GM18505 (cell line): ENCODE results near the gene DPEP2.

Experiments
- ATAC-seq: cut with Tn5 transposase; IDR thresholded peaks from one replicate; pipeline ENCODE4 v1.9.1; 2021; ENCODE audit not compliant: unreplicated experiment
- POLR2A ChIP-seq: IDR thresholded peaks from 4 replicates; pipeline ENCODE4 v1.6.1; 2011; ENCODE audit warnings: borderline replicate concordance; ENCODE audit not compliant: insufficient read depth, insufficient read length; ENCODE audit errors: extremely low read depth

The DPEP2 gene

GRCh38 chr16:67963662-67964321 is 35.5 kb downstream of the DPEP2 start:
- no peak for ATAC-seq

DNA sequence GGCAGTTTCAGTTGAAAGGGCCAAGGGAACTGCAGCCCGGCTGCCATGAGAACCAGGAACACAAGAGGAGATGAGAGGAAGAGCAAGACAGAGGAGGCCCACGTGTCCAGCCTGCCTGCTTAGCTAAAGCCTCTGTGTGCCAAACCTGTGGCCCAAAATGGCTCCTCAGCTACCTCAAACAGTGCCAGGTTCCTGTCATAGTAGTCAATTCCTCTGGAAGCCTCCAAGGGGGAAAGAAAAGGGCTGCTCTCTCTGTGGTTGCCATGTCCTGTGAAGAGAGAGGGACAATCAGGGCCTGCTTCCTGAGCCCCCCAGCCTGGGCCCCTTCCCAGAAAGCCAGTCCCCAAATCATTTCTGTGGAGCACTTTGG is 36.0 kb downstream of the DPEP2 start:
- no peak for TF ChIP-seq POLR2A
- ATAC-seq = no peak

More at GRCh38 chr16:67963662-67964321, 35.5 kb downstream of the DPEP2 start:
- TF ChIP-seq POLR2A = no peak

DNA sequence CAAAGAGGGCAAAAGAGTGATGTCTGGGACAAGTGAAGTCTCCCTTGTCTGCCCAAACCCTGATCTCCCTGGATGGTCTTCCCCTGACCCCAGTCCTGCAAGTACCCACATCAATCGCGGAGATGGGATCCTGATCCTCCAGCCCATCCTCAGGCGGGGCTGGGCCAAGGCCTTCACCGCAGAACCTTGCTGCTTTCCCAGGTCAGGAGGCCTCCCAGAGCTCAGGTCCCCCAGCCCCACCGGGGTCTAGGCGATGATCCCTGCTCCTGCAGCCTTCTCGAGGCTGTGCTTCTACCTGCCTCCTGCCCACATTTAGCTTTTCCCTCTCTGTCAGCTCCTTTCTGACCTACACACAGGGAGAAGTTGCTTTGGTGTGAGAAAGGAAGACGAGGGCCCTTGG is 37.1 kb downstream of the DPEP2 start:
- no peak for ATAC-seq
- no peak for TF ChIP-seq POLR2A

DNA sequence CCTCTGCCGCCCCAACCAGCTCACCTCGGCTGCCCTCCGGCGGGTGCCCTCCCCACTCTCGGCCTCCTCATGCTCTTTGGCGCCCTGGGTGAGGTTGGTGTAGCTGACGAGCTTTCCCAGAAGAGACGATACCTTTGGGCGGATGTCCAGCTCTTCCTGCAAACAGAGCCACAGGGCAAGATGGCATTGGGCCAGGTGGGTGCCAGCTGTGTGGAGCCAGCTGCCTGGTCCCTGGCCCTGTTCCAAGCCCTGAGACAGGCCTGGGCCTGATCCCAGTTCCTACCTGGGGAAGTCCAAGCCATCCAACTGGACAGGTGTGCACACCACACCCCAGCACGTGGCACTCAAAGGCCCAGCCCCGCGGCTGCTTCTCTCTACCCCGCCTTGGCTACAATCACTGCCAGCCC is 37.7 kb downstream of the DPEP2 start:
- ATAC-seq = no peak
- TF ChIP-seq POLR2A = no peak

- no peak for ATAC-seq
- no peak for TF ChIP-seq POLR2A
Measured at GRCh38 chr16:67959536-67960329, 39.6 kb downstream of the DPEP2 start.

DNA sequence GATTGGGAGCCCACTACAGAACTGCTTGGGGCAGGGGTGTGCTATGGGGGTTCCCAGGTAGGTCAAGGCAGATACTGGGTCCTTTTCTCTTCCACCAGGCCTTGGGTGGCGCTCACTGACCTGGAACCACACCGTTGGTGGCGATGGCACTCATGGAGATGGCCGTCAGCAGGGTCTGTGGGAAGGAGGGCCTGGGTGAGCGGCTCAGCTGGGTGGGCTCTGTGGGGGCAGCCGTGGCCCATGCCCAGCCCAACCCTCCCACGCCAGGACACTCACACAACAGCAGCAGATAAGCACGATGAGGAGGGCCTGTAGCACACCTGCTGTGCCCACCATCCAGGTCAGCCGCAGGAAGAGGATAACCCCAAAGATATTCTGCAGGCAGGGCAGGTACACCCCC is 41.7 kb downstream of the DPEP2 start:
- no peak for TF ChIP-seq POLR2A
- ATAC-seq = no peak

DNA sequence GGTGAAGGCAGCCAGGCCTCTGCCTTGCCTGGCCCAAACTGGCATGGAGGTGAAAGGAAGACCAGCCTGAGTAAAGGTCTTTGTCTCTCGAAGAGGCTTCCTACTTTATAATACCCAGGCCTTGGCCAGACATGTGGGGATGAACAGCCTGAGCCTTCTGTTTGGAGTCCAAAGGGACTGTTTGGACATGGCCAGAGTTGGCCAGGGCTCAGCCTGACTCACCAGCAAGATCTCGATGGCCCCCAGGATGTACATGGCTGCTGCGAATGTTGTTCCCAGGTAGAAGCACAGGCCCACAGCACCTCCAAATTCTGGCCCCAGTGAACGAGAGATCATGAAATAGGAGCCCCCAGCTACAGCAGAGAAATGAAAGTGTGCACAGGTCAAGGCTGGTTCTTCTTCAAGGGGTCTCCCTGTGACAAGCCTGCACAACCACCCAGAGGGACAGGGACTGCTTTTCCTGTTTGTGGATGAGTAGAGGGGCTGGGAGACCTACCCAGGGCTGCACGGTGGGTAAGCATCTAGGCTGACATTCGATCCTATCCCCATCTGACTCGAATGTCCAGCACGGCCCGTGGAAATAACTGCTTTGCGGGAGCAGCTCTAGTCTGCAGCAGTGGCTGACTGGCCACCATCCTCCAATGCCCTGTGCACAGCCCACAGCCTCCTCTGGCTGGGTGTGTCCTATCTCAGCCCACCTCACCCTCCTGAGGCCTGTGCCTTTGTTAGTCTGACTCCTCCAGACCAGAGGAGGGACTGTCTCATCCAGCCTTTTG is 44.7 kb downstream of the DPEP2 start:
- no peak for ATAC-seq
- no peak for TF ChIP-seq POLR2A

- no peak for TF ChIP-seq POLR2A
- ATAC-seq = no peak
Measured at GRCh38 chr16:67953641-67954375, 45.5 kb downstream of the DPEP2 start.

DNA sequence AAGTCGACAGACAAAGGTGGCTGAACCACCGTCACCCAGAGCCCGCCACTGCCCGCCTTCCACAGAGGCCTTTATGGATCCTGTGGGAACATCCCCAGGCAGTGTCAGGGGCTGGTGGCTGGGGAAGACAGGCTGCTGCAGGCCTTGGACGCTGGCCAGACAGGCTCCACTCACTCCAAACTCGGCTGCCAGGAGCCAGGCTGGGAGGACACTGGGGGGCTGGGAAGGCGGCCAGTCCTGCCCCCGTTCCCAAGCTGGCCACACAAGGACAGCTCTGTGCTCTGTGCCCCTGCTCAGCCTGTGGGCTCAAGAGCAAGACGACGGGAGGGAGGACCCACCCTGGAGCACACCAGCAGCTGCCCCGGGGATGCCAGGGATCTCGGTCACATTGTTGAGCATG is 47.8 kb downstream of the DPEP2 start:
- no peak for ATAC-seq
- no peak for TF ChIP-seq POLR2A

DNA sequence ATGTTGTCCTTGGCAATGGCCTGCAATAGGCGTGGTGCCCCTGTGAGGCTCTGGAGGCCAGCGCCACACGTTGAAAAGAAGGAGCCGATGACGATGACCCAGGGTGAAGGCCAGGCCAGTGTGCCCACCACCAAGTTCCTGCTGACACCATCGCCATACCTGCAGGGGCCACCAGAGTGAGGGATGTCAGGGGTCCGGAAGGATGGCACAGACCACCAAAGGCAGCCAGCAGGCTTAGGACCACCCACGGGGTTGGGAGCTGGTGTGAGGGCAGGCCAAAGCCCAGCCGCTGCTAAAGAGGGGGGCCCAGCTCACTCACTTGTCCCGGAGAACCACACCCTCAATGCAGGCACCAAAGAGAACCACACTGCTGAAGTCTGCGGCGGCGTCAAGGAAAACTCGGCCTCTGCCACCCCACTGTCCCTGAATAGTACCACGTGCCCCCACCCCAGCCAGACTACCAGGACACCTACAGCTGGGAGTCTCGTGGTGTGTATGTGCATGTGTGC is 48.9 kb downstream of the DPEP2 start:
- no peak for ATAC-seq
- no peak for TF ChIP-seq POLR2A

GRCh38 chr16:67949645-67950044 is 49.6 kb downstream of the DPEP2 start:
- TF ChIP-seq POLR2A = no peak
- ATAC-seq = no peak

DNA sequence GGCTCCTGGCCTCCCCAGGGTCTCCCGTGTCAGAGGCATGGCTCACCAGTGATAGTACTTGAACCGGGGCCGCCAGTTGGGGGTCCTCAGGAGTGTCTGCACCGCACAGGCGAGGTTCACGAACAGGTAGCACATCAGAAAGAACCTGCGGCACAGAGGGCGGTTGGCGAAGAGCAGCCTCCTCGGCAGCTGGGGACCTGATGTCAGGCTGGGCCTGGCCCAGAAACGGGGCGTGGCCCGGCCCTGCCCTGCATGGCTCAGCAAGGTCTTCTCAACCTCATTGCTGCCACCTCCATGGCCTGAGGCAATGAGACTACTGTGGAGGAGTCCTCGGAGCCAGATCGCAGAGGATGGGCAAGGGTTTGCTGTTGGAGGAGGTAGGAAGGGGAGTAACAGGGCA is 51.3 kb downstream of the DPEP2 start:
- no peak for ATAC-seq
- no peak for TF ChIP-seq POLR2A

DNA sequence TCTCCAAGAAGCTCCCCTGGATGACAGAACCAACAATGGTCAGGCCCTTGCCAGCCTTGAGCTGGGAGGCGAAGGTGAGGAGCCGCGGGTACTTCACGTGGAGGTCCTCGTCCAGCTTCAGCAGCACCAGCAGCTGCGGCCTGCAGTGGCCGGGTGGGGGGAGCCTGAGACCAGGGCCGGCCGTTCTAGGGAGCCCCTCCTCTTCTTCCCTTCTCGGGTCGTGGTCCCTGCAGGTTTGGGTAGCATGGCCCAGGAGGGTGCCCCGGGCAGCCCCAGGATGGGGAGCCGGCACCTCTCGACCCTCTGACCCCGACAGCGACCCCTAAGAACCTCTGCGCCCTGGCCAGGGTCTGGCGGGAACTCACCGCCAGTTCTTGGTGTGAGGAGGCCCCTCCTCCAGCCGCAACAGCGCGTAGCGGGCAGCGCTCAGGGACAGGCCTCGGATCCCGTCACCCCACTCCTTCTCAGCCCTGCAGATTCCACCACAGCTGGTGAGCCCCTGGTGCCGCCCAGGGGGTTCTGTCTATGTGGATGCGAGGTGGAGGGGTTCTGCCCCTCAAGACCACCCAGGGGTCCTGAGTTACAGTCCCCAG is 52.2 kb downstream of the DPEP2 start:
- TF ChIP-seq POLR2A = no peak
- no peak for ATAC-seq

DNA sequence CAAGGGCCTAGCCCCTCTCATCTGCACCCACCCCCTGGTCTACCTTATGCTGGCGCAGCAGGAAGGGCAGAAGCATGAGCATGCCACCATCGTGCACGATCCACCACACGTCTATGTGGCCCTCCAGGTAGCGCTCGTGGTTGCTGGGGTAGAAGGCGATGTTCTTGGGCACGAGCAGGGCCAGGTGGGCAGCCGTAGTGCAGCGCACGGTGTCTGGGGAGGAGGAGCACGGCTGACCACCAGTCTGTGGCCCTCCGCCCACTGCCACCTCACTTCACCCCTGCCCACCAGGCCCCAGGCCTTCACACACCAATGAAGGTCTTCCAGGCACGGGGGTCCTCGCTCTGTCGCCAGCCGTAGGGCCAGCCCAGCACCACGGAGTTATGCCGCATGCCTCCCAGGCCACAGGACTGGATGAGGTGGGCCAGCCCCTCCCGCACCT is 53.1 kb downstream of the DPEP2 start:
- no peak for ATAC-seq
- no peak for TF ChIP-seq POLR2A
